T-helper 2 cell treated with Interferon-gamma antibody and Interleukin-4, amounts not matched to agents 5 μg/mL and 100 μg/mL, for 36 hours (primary cell): ENCODE results near the gene PSME1.
A peak's percentile ranks its signal among the peaks of the same experiment; 100 is the strongest.

ENCODE experiments used
- DNase-seq: peaks from one replicate; pipeline ENCODE4 v3.0.0; 2021; ENCODE audit warnings: low spot score
- H3K27ac Mint-ChIP-seq: one replicate; pipeline ENCODE4 v1.8.0; 2021; ENCODE audit warnings: mild to moderate bottlenecking, mixed read lengths
- H3K27me3 Mint-ChIP-seq: one replicate; pipeline ENCODE4 v1.8.0; 2021; ENCODE audit warnings: low read depth, mixed read lengths
- H3K36me3 Mint-ChIP-seq: one replicate; pipeline ENCODE4 v1.8.0; 2021; ENCODE audit warnings: low read depth, mixed read lengths
- H3K4me1 Mint-ChIP-seq: one replicate; pipeline ENCODE4 v1.8.0; 2021; ENCODE audit warnings: low read depth, mixed read lengths
- H3K4me3 Mint-ChIP-seq: one replicate; pipeline ENCODE4 v1.8.0; 2022; ENCODE audit warnings: mild to moderate bottlenecking, moderate library complexity, mixed read lengths
- H3K9me3 Mint-ChIP-seq: one replicate; pipeline ENCODE4 v1.8.0; 2021; ENCODE audit warnings: mixed read lengths

PSME1 gene

GRCh38 chr14:24135834-24136683 lies at the start of gene PSME1:
PSME1 (plus strand) TSS chr14:24136194; CDS start chr14:24136263, 69 bp downstream.
- H3K27me3 Mint-ChIP-seq = no peaks in the 10 kb centered on the region
- peak within 1 kb of the TSS; percentile 90 for H3K4me3 Mint-ChIP-seq
- H3K9me3 Mint-ChIP-seq = no peaks in the 10 kb centered on the region
- peaks cover 50% of the 10 kb centered on the region for H3K4me1 Mint-ChIP-seq
- DNase-seq = peak; percentile 90
- H3K36me3 Mint-ChIP-seq = peaks cover 47% of the 10 kb centered on the region
- H3K27ac Mint-ChIP-seq = peak within 1 kb of the TSS; percentile 87

- H3K36me3 Mint-ChIP-seq = no peaks in the 10 kb centered on the region
- no peak for DNase-seq
- H3K4me1 Mint-ChIP-seq = peaks cover 12% of the 10 kb centered on the region
- H3K27me3 Mint-ChIP-seq = peaks cover 3% of the 10 kb centered on the region
- no peak overlapping the region for H3K4me3 Mint-ChIP-seq
- no peak overlapping the region for H3K27ac Mint-ChIP-seq
- no peaks in the 10 kb centered on the region for H3K9me3 Mint-ChIP-seq
Observed at GRCh38 chr14:24087004-24087403, 49.0 kb upstream of the PSME1 start.

GRCh38 chr14:24088095-24088494 lies 47.9 kb upstream of the PSME1 start:
- H3K4me3 Mint-ChIP-seq = no peak overlapping the region
- H3K4me1 Mint-ChIP-seq = peaks cover 14% of the 10 kb centered on the region
- no peaks in the 10 kb centered on the region for H3K27me3 Mint-ChIP-seq
- no peak overlapping the region for H3K27ac Mint-ChIP-seq
- H3K9me3 Mint-ChIP-seq = no peaks in the 10 kb centered on the region
- H3K36me3 Mint-ChIP-seq = no peaks in the 10 kb centered on the region
- no peak for DNase-seq

GRCh38 chr14:24089890-24090289 lies 46.1 kb upstream of the PSME1 start:
- peaks cover 2% of the 10 kb centered on the region for H3K36me3 Mint-ChIP-seq
- no peaks in the 10 kb centered on the region for H3K27me3 Mint-ChIP-seq
- DNase-seq = no peak
- no peaks in the 10 kb centered on the region for H3K9me3 Mint-ChIP-seq
- peaks cover 21% of the 10 kb centered on the region for H3K4me1 Mint-ChIP-seq
- no peak overlapping the region for H3K27ac Mint-ChIP-seq
- no peak overlapping the region for H3K4me3 Mint-ChIP-seq

- peak overlapping the region; percentile 19 for H3K4me3 Mint-ChIP-seq
Observed at GRCh38 chr14:24092110-24092504, 43.9 kb upstream of the PSME1 start.

GRCh38 chr14:24092505-24093206 lies 43.3 kb upstream of the PSME1 start:
- Mint-ChIP-seq H3K4me1 (peaks cover 36% of the 10 kb centered on the region), H3K4me3 (peak overlapping the region; percentile 100), H3K27ac (peak overlapping the region; percentile 87), H3K27me3 (no peaks in the 10 kb centered on the region), H3K9me3 (no peaks in the 10 kb centered on the region), H3K36me3 (peaks cover 19% of the 10 kb centered on the region)
- no peak for DNase-seq

More at GRCh38 chr14:24092110-24092504, 43.9 kb upstream of the PSME1 start:
- Mint-ChIP-seq H3K27me3 (no peaks in the 10 kb centered on the region), H3K9me3 (no peaks in the 10 kb centered on the region), H3K27ac (no peak overlapping the region), H3K4me1 (peaks cover 36% of the 10 kb centered on the region), H3K36me3 (peaks cover 19% of the 10 kb centered on the region)
- DNase-seq = no peak

- Mint-ChIP-seq H3K27me3 (no peaks in the 10 kb centered on the region), H3K36me3 (peaks cover 24% of the 10 kb centered on the region), H3K4me1 (peaks cover 36% of the 10 kb centered on the region), H3K9me3 (no peaks in the 10 kb centered on the region), H3K4me3 (peak overlapping the region; percentile 100), H3K27ac (peak overlapping the region; percentile 87)
- no peak for DNase-seq
Observed at GRCh38 chr14:24093207-24093900, 42.6 kb upstream of the PSME1 start.

GRCh38 chr14:24093901-24094840 lies 41.8 kb upstream of the PSME1 start, which contains the start of gene PCK2:
PCK2 (plus strand) TSS chr14:24094311; CDS start chr14:24094406, 95 bp downstream.
- Mint-ChIP-seq H3K27ac (peak within 1 kb of the TSS; percentile 95), H3K4me3 (peak within 1 kb of the TSS; percentile 100), H3K36me3 (peaks cover 27% of the 10 kb centered on the region), H3K9me3 (no peaks in the 10 kb centered on the region), H3K27me3 (no peaks in the 10 kb centered on the region), H3K4me1 (peaks cover 36% of the 10 kb centered on the region)
- DNase-seq = peak; percentile 81

GRCh38 chr14:24094841-24095270 lies 41.1 kb upstream of the PSME1 start:
- peaks cover 33% of the 10 kb centered on the region for H3K36me3 Mint-ChIP-seq

GRCh38 chr14:24095271-24096068 lies 40.5 kb upstream of the PSME1 start:
- peaks cover 30% of the 10 kb centered on the region for H3K4me1 Mint-ChIP-seq
- peaks cover 36% of the 10 kb centered on the region for H3K36me3 Mint-ChIP-seq
- peak; percentile 73 for DNase-seq
- peak overlapping the region; percentile 95 for H3K27ac Mint-ChIP-seq
- no peaks in the 10 kb centered on the region for H3K9me3 Mint-ChIP-seq
- H3K4me3 Mint-ChIP-seq = peak overlapping the region; percentile 100
- H3K27me3 Mint-ChIP-seq = no peaks in the 10 kb centered on the region

More at GRCh38 chr14:24094841-24095270, 41.1 kb upstream of the PSME1 start:
- Mint-ChIP-seq H3K27me3 (no peaks in the 10 kb centered on the region), H3K9me3 (no peaks in the 10 kb centered on the region), H3K4me1 (peaks cover 32% of the 10 kb centered on the region), H3K4me3 (peak overlapping the region; percentile 100), H3K27ac (peak overlapping the region; percentile 95)
- DNase-seq = no peak

GRCh38 chr14:24096545-24097181 lies 39.3 kb upstream of the PSME1 start:
- no peaks in the 10 kb centered on the region for H3K27me3 Mint-ChIP-seq
- peaks cover 42% of the 10 kb centered on the region for H3K36me3 Mint-ChIP-seq
- H3K27ac Mint-ChIP-seq = peak overlapping the region; percentile 75
- H3K9me3 Mint-ChIP-seq = no peaks in the 10 kb centered on the region
- DNase-seq = no peak
- peaks cover 28% of the 10 kb centered on the region for H3K4me1 Mint-ChIP-seq
- peak overlapping the region; percentile 38 for H3K4me3 Mint-ChIP-seq
